Measurements from ENCODE around the gene B4GALNT4.
"Not testable (repeated sequence)": the region's sequence is repeated elsewhere in the genome, so short reads cannot be mapped to it uniquely, and the experiment has no call there.

B4GALNT4 gene

DNA sequence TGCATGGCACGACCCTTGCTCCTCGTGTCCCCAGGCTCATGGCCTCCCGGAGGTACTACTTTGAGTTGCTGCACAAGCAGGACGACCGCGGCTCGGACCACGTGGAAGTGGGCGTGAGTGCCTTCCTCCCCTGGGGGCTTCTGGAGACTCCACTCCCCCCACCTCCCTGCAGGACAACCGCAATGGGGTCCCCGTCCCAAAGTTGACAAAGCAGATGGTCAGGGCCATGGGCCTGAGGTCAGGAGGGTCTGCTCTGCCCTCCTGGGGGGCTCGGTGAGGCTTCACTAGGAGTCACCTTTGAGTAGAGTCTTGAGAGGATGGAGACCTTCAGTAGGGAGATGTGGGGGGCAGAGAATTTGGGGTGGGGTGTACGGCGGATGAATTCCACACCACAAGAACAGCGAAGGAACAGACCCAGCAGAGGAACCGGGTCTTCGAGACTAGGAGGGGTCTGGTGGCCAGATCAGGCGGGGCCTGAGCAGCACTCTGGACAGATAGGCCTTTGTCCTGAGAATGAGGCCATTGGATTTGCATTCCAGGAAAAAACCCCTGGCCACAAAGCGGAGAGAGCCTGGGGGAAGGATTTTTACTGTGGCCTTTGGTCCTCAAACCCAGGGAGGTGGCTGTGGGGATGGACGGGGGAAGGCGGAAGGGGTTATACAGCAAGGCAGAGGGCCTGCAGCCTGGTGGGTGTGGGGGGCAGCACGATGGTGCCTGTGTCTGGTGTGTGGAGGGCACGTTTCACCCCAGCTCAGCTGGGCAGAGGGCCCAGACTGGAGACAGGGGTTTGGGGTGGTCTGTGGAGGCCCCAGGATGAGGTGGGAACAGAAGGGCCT lies 4.6 kb downstream of the B4GALNT4 start:
- no peak for DNase-seq (ENCODE audit: low read depth in 2 of 2)

DNA sequence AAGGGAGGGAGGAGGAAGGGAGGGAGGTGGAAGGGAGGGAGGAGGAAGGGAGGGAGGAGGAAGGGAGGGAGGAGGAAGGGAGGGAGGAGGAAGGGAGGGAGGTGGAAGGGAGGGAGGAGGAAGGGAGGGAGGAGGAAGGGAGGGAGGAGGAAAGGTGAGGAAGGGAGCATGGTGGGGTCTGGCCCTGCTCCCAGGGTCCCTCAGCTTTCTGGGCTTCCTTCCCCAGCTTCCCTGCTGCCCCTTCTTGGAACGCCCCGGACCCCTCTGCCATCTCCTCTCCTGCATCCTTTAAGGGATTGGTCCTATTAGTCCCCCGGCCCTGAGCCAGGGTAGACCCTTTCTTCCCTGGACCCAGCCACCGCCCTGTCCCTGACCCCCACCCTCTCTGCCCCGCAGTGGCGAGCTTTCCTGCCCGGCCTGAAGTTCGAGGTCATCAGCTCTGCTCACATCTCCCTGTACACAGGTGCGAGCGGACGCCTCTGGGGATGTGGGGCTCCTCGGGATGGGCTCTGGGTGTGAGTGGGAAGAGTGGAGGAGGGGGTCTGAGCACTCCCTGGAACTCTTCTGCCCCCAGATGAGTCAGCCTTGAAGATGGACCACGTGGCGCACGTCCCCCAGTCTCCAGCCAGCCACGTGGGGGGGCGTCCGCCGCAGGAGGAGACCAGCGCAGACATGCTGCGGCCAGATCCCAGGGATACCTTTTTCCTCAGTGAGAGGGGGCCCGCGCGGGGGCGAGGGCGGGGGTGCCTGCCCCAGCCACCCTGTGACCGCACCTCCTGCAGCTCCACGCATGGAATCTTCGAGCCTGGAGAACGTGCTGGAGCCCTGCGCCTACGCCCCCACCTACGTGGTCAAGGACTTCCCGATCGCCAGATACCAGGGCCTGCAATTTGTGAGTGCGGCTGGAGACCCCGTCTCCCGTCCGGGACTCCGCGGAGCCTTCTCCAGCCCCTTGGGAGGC lies 6.0 kb downstream of the B4GALNT4 start:
- DNase-seq (ENCODE audit: low read depth in 2 of 2), result no peak

DNA sequence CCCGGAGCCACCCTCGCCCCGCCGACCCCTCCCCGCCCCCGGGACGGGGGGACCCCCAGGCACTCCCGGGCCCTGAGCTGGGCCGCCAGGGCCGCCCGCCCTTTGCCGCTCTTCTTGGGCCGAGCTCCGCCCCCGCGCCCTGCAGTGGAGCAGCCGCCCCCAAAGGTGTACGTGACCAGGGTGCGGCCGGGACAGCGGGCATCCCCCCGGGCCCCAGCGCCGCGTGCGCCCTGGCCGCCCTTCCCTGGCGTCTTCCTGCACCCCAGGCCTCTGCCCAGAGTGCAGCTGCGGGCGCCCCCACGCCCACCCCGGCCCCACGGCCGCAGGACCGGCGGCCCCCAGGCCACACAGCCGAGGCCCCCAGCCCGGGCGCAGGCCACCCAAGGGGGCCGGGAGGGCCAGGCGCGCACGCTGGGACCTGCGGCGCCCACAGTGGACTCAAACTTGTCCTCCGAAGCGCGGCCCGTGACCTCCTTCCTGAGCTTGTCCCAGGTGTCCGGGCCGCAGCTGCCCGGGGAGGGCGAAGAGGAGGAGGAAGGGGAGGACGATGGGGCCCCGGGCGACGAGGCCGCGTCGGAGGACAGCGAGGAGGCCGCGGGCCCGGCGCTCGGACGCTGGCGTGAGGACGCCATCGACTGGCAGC lies 7.4 kb downstream of the B4GALNT4 start:
- no peak for DNase-seq (ENCODE audit: low read depth in 2 of 2)

DNA sequence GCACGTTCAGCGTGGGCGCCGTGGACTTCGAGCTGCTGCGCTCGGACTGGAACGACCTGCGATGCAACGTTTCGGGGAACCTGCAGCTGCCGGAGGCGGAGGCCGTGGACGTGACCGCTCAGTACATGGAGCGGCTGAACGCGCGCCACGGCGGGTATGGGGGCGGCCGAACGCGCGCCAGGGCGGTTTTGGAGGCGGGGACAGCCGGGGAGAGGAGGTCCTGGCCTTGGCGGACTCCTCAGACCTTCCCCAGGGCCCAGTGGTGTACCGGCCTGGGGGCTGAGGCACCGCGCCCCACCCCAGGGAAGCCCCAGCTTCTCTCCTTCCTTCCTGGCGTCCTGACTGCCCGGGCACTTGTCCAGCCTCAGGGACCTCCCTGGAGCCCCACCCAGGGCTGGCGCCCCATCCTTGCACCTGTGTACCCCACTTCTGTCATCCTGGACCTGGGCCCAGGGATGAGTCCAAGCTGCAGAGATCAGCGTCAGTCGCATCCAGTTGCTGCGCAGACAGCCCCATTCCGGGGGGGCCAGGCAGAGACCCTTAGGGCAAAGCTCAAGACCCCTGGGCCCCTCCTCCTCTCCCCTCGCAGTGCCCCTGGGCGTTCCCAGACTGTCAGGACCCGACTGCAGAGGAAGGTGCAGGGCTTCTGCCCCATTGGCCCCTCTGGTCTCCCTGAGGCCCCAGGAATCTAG lies 8.0 kb downstream of the B4GALNT4 start:
- DNase-seq (ENCODE audit: low read depth in 2 of 2), result no peak

DNA sequence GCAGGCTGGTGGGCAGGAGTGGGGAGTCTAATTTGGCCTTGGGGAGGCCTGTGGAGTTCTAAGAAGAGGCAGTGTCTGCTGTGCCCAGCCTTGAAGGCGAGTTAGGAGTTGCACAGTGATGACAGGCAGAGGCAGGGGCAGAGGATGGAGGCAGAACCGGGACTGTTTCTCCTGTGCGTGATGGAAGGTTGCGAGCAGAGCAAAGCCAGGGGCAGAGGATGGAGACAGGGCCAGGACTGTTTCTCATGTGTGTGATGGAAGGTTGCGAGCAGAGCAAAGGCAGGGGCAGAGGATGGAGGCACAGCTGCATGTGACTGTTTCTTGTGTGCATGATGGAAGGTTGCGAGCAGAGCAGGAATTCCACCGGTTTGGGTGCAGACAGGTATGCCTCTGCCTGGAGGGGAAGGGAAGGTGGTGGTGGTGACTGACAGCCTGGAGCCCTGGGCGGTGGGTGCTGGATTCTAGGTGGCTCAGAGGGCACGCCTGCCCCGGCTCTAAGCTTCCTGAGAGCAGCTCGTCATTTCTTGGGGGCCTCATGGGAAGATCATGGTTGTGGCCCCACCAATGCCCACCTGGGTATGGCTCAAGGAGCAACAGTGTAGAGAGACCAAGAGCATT lies 8.7 kb downstream of the B4GALNT4 start:
- no peak for DNase-seq (ENCODE audit: low read depth in 2 of 2)

DNA sequence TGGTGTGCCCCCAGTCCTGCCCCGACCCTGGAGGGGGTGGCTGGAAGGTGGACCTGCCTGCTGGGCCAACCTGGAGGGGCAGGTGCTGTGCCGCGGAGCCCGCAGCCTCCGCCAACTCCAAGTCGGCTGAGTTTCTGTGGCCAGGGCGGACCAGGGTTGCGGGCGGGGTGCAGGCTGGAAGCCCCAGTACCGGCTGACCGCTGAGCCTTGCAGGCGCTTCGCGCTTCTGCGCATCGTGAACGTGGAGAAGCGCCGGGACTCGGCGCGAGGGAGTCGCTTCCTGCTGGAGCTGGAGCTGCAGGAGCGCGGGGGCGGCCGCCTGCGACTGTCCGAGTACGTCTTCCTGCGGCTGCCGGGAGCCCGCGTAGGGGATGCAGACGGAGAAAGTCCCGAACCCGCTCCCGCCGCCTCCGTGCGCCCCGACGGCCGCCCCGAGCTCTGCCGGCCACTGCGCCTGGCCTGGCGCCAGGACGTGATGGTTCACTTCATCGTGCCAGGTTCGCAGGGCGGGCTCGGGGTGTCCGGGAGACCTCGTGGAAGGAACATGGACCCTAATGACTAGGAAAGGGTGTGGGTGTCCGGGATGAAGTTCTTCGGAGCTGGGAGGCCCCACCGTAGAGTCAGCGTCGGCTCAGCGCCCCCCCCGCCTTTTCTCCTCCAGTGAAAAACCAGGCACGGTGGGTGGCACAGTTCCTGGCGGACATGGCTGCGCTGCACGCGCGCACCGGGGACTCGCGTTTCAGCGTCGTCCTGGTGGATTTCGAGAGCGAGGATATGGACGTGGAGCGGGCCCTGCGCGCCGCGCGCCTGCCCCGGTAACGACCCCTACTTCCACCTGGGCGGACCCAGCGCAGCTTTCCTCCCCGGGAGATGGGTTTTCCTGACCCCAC lies 10.2 kb downstream of the B4GALNT4 start:
- DNase-seq (ENCODE audit: low read depth in 2 of 2), result no peak

DNA sequence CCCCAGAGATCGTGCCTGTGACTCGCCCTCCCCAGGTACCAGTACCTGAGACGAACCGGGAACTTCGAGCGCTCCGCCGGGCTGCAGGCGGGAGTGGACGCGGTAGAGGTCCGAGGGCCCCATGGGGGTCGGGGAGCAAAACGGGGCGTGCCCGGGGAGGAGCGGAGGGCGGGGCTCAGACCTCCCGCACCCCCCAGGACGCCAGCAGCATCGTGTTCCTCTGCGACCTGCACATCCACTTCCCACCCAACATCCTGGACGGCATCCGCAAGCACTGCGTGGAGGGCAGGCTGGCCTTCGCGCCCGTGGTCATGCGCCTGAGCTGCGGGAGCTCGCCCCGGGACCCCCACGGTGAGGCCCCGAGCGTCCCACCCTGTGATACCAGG lies 10.8 kb downstream of the B4GALNT4 start:
- DNase-seq (ENCODE audit: low read depth in 2 of 2), result no peak

DNA sequence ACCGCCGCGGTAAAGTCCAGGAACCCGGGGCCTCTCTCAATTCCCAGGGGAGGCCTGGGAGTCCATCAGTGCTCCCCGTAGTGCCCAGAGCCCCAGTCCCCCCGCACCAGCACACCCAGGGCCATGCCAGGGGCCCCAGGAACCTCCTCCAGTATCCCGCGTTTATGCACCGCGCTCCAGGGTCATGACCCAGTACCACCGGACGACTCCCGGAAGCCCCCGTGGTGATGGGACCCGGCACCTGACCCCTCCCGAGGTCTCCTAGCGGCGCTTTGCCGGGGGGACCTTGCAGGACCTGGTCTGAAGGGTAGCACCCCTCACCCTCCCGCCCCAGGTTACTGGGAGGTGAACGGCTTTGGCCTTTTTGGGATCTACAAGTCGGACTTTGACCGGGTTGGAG lies 11.2 kb downstream of the B4GALNT4 start:
- no peak for DNase-seq (ENCODE audit: low read depth in 2 of 2)

DNA sequence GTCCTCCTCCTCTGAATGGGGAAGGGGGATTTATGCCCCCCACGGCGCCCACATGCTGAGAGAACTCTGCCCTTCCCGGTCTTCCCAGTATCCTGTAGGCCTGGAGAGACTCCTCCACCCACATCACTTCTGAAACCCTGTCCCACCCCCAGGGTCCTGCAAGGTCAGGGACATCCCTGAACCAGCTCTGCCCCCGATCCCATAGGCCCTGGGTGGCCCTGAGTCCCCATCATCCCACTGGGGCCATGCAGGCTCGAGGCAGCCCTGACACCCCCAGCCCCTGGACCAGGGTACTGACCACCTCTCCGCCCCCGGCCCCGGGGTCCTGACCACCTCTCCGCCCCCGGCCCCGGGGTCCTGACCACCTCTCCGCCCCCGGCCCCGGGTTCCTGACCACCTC lies 11.7 kb downstream of the B4GALNT4 start:
- no peak for DNase-seq (ENCODE audit: low read depth in 2 of 2)

DNA sequence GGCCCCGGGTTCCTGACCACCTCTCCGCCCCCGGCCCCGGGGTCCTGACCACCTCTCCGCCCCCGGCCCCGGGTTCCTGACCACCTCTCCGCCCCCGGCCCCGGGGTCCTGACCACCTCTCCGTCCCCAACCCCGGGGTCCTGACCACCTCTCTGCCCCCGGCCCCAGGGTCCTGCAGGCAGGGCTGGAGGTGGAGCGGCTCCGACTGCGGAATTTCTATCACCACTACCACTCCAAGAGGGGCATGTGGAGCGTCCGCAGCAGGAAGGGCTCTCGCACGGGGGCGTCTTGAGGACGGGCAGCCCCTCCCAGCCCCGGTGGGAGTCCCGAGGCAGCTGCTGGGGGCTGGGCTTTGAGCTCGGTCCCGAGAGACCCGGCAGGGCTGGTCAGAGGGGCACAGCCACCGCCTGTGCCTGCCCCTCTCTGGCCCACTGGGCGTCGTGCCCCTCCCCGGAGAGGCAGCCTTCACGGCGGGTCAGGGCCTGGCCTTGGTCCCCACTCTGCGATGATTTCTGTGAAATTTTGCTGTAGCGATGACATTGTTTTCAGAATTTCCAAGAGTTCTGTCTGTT lies 12.3 kb downstream of the B4GALNT4 start:
- DNase-seq (ENCODE audit: low read depth in 2 of 2), result no peak

DNA sequence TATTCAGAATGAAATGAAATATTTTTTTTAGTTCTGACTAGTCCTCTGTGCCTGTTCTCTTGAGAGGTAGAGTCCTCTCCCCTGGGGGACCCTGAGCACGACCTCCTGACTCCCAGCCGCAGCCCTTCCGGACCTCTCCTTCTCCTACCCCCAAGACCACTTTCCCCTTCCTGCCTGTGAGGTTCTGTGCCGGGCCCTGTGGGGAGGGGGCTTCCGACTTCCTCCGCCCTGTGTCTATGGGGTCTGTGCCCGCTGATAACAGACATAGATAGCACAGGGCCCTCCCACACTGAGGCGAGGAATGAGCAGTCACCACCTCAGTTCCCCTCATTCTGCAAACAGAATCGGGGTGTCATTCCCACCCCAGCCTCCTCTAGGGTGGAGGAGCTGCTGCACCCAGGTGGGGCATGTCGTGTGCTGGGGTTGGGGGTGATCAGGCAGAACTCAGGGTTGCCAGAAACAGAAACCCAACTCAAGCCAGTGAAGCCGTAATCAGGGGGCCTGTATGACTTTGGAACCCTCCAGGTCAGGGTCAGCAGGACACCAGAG lies 12.9 kb downstream of the B4GALNT4 start:
- DNase-seq (ENCODE audit: low read depth in 2 of 2), result no peak

DNA sequence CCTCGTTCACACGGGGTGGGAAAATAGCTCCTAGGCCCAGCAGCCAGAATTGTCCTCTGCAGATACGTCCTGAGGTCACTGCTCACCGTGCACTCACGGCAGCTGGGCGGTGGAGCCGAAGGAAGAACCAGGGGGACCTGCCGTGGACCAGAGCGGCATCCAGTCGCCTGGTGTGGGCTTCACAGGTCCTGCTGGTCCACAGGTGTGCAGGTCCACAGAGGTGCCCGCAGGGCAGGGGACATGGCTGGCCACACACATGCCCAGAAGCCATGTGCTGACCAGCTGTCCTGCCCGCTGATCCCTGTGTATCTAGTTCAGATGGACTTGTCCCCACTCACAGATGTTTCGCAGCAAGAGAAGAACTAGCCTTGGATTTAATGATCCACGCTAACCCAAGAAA lies 14.1 kb downstream of the B4GALNT4 start:
- no peak for DNase-seq (ENCODE audit: low read depth in 2 of 2)

DNA sequence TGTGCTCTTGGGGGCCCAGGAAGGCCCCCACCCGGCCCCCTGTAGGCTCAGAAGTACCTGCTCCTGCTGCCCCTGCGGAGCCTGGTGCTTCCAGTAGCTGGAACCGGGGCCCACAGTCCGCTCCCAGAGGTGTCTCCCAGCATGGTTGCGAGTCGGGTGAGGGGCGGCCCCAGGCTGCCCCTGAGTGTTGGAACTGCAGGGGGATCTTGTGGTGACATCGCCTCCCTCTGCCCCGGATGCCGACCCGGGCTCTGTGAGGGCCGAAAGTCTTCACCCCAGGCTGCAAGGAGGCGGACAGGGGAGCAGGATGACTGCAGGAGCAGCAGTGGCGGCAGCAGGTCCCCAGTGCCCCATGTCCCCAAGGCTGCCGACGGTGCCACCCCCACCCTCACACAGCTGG lies 15.2 kb downstream of the B4GALNT4 start:
- no peak for DNase-seq (ENCODE audit: low read depth in 2 of 2)

DNA sequence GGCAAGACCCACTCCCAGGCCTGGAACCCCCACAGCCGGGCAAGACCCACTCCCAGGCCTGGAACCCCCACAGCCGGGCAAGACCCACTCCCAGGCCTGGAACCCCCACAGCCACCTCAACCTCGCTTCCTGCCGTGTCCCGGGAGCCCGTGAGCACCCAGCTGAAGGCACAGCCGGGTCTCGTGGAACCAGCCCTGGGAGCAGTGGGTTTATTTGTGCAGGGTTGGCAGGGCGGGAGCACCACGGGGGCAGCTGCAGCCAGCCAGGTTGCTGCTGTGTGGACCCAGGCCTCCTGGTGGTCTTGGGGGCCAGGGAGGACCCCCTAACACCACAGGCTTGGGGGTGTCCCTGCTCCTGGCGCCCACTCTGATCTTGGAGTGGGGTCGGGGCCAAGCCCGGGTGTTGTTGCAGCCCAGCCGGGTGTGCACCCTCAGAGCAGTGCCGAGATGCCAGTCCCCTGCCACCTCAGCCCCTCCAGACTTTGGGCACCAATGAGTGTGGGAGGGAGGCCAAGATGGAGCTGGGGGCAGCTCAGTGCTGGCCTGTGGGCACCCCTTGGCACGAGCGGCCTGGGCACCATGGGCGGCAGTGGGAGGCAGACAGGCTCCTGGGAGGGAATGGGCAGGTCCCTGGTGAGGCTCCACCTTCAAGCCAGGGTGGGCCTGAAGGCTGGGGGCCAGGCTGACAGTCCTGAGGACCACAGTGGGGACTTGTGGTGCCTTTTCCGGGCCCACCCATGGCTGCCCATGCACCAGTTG lies 16.5 kb downstream of the B4GALNT4 start:
- DNase-seq (ENCODE audit: low read depth in 2 of 2), result no peak

DNA sequence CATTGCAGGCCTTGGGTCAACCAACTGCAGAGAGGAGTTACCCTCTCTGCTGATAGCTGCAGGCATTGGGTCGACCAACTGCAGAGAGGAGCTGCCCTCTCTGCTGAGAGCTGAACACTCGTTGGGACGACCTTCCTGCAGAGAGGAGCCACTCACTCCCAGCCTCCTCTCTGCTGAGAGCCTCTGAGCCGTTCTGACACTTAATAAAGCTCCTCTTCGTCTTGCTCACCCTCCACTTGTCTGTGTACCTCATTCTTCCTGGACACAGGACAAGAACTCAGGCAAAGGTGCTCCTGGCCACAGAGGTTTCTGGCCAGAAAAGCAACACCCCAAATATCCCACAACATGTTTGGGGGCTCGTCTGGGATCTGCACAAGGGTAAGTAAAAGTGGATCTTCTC lies 17.2 kb downstream of the B4GALNT4 start:
- DNase-seq (ENCODE audit: low read depth in 2 of 2), result no peak

DNA sequence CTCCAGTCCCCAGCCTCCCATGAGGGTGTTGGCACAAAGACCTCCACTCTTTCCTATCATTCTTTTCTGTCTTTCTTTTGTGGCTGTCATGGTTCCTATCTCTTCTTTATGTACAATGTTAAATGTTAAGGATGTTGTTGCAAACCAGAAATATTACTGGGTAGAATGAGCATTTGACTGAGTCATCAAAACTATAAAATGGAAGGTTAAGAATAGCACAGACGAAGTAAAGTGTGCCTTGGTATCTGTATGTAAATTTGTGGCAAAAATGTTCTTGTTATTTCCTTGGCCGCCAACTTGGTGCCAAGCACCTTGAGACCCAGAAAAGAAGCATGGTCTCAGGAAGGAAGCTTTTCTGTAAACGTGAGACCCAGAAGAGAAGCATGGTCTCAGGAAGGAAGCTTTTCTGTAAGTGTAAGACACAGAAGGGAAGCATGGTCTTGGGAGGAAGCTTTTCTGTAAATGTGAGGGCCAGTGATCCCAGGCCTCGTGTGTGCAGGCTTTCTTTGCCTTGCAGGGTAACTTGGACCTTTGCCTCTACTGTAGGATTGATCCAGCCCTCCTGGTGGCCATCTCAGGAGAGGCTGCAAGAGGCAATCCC lies 18.0 kb downstream of the B4GALNT4 start:
- DNase-seq (ENCODE audit: low read depth in 2 of 2), result no peak

DNA sequence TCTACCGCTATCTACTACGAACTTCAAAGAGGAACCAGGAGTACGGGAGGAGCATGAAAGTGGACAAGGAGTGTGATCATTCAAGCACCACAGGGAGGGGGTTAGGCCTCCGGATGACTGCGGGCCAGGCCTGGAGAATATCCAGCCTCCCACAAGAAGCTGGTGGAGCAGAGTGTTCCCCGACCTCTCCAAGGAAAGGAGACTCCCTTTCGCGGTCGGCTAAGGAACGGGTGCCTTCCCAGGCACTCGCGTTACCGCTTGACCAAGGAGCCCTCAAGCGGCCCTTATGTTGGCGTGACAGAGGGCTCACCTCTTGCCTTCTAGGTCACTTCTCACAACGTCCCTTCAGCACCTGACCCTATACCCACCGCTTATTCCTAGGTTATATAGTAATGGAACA lies 20.1 kb downstream of the B4GALNT4 start:
- DNase-seq (ENCODE audit: low read depth in 2 of 2), result not testable (repeated sequence)

DNA sequence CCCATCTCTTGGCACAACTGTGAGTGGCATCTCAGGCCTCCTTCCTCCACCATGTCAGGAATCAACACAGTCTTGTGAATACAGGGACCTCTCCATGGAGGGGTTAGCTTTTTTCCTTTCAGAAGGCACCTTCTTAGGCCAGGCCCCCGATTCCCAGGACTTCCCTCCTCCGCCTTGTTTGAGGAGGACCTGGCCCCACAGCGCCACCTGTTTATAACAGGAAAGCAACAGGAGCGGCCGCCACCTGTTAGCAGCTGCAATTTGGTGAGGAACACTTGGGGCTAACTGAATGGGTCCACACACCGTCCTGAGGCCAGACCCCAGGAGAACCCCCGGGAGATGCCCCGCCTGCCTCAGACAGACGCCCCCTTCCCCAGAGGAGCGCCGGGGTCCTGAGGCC lies 20.9 kb downstream of the B4GALNT4 start:
- DNase-seq (ENCODE audit: low read depth in 2 of 2), result no peak
